Stimulated activated CD4-positive, alpha-beta T cell treated with anti-CD3 and anti-CD28 coated beads, TNF-alpha, amount 100 ng/mL, for 1 hour (primary cell): ENCODE results near the gene STIM1.
"Not testable (repeated sequence)": the region's sequence is repeated elsewhere in the genome, so short reads cannot be mapped to it uniquely, and the experiment has no call there.

Experiments used
- DNase-seq, 3 donors: peaks; one replicate each; pipeline ENCODE4 v3.0.0-alpha.2; 2020; ENCODE audit warnings: low read depth in 3 of 3, low spot score in 1 of 3

The STIM1 gene

DNA sequence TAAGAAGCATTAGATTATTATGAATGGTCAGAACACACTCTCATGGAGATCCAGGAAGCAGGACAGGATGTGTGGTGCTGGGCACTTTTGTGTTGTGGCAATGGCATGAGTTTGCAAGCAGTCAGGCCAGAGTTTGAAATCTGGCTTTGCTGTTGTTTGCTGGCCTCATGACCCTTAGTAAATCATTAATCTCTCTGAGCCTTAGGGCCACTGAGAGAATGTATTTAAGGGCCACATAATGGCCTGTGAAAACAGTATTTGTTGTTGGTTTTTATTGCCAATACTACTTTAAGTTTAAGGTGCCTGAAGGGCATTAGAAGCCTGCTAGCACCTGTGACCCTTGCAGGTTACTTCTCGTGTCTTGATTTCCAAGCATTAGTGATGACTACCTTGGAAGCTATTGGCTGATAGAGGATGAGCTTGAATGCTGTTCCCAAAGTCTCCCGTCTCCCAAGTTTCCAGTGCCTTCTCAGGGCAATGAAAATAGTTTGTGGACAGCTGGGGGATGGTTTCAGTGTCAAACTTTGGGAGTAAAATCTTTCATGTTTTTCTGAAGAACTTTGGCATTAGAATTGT, 24.6 kb downstream of the STIM1 start:
- DNase-seq, result no peak

DNA sequence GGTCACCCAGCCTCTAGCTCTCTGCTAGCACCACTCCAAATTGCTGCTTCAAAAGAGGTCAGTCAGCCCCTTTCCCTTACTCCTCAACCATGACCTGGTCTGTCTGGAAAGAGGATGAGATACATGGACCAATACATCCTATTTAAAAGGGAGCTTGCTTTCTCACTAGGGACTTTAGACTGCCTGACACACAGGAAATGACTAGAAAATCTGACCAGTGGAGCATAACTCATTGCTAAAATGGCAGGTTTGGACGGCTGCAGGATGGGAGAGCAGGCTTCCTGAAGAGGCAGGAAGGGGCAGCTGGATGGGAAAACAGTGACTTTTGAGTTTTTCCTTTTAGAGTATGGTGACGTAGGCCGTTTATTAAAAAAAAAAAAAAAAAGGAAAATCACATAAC, 25.3 kb downstream of the STIM1 start:
- DNase-seq, result no peak

DNA sequence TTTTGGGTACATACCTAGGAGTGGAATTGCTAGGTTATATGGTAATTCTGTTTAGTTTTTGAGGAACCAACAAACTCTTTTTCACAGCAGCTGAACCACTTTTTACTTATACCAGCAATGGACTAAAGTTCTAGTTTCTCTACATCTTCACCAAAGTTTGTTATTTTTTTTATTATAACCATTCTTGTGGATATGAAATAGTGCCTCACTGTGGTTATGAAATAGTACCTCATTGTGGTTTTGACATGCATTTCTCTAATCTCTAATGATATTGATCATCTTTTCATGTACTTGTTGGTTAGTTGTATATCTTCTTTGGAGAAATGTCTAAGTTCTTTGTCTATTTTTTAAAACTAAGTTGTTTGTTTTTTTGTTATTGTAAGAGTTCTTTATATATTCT, 27.2 kb downstream of the STIM1 start:
- DNase-seq, result no peak

DNA sequence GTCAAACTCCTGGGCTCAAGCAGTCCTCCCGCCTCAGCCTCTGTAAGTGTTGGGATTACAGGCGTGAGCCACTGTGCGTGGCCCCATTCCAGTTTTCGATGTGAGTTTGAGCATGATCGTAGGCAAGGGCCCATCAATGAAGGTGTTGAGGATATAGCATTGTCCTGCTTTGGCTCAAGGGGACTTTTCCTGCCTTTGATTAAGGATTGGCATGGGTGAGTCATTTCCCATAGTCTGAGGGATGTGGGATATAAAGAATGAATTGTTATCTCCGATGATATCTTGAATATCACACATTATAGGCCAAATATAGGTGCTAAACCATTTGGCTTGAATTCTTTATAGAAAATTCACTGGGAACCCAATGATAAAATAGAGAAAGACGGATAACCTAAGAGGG, 30.4 kb downstream of the STIM1 start:
- no peak for DNase-seq

DNA sequence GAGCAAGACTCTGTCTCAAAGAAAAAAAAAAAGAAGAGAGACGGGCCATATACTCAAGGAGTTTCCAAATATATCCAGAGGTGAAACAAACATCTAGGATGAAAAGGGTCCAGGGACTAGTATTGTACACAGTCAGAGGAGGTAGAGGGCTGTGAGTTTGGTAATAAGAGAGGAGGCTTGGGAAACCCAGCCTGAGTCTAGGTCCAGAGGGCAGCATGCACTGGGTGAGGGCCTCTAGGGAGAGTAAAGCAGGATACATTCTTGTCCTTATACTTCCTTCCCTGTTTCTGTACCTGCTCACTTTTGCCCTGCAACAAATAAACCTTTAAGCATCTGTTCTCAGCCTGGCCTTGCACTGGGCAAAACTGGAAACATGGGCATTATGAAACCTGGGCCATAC, 31.5 kb downstream of the STIM1 start:
- DNase-seq, result no peak

DNA sequence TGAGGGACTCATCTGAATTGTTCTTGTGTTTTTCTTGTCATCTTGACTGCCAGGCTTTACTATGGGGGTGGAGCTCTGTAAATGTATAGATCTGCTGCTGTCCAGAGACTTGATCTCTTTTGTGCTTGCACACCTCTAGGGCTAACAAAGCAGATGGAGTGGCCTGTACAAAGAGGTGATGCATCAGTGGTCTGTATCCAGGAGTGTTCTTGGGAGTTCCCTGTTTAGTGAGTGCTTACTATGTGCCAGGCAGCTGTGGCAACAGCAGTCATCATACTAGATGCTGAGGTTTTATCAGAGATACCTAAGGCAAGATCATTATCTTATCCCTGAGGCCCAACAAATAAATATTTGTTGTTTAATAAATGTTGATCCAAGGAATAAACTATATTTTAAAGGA, 33.4 kb downstream of the STIM1 start:
- DNase-seq, result no peak

DNA sequence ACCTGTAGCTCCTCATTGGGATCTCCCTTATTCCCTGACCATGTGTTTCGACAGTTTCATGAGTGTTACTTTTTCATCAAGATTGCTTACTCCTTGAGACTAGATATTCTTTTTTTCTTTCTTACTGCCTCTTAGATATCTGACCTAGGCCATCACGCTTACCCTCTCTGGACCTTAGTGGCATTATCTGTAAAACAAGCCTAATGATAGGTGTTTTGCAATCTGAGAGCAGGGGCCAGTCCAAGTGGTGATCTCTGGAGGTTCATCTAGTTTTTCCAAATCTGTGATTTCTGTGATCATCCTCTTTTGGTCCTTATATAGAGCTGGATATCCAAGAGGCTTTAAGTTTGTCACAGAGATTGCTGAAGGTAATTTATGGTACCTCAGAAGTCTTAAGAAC, 34.5 kb downstream of the STIM1 start:
- no peak for DNase-seq

DNA sequence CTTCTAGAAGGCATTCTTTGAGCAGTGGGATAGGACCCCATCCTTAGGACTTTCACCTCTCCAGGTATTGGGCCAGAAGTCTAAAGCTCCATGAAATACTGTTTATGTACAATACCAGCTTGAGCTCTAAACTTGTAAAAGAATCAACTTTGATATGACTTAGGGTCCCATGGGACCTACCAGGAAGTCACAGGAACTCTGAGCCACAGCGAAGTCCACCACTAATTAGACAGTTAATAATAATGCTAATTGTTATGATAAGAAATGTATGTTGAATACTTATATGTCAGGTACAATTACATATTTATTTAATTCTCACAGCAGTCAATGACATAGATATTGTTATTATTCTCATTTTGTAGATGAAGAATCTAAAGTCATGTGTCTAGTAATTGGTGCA, 35.3 kb downstream of the STIM1 start:
- DNase-seq, result no peak

DNA sequence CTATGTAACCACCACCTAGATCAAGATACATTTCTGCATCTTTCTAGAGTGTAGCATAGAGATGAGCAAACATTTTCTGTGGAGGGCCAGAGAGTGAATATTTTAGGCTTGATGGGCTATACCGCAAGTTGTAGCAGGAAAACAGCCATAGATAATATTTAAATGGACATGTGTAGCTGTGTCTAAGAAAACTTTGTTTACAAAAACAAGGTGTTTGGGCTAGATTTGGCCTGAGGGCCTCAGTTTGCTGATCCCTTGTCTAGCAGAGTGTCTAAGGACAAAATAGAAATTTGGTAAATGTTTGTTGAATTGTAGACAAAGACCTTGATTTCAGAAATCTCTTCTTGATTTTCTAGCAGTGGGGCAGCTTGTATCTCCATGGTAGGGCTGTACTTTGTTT, 36.3 kb downstream of the STIM1 start:
- DNase-seq, result no peak

DNA sequence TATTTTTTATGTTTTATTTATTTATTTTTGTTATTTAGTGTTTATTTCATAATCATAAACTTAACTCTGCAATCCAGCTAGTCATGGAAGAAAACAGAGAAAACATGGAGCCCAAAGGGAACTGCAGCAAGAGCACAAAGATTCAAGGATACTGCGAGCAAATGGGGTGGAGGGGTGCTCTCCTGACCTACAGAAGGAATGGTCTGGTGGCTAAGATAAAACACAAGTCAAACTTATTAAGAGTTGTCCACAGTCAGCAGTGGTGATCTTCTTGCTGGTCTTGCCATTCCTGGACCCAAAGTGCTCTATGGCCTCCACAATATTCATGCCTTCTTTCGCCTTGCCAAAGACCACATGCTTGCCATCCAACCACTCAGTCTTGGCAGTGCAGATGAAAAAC, 36.7 kb downstream of the STIM1 start:
- no peak for DNase-seq

DNA sequence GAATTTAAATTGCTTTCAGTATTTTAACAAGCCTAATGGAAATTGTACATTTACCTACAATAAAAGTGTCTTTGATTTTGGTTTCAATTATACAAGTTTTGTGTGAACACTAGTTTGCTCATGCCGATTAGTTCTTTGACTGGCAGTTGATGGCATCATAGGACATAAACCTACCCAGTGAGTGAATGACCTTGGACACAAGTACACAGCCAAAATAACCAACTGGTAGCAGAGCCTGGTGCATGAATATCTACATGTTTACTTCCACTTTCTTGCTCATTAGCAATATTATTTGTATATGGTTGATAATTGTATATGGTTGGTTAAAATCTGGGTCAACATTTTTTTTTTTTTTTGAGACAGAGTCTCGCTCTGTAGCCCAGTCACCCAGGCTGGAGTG, 37.8 kb downstream of the STIM1 start:
- DNase-seq, result no peak

DNA sequence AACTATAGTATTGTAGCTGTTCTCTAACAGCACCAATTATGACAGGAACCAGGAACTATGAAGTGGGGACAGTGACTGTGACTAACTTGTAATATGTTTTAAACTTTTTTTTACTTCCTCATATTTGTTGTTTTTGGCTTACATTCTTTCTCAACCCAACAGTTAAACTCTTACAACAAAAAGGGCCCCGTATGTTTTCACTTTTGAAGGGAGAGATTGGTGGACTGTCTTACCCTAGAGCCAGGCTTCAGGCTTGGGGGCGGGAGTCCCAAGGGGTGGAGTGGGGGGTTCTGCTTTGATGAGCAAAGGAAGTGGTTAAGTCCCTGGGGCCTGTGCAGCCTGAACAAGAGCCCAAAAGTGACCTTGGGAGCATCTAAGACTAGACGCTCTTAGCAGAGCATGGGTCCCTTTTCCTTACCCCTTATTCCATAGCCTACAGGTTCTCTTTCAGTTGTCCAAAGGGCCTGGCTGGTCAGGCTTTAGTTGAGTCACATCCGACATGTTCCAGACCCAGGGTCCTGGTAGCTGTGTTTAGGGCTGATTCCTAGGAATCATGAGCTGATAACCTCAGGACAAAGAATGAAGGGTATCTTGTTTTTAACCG, 38.8 kb downstream of the STIM1 start:
- DNase-seq, result no peak

DNA sequence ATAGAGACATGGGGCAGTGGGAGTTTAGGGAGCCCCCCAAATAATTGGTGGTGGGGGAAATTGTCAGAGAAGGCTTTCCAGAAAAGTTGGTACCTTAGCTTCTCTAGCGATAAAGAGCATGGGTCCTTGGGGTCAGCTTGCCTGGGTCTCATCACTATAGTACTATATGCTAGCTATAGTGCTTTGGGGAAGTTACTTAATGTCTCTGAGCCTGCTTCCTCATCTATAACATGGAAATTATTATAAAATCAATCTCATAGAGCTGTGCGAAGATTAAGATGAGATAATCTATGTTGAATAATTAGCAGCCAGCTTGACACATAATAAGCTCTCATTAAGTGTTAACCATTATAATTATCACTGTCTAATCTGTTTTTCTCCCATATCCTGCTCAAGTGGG, 41.2 kb downstream of the STIM1 start:
- DNase-seq, result no peak

DNA sequence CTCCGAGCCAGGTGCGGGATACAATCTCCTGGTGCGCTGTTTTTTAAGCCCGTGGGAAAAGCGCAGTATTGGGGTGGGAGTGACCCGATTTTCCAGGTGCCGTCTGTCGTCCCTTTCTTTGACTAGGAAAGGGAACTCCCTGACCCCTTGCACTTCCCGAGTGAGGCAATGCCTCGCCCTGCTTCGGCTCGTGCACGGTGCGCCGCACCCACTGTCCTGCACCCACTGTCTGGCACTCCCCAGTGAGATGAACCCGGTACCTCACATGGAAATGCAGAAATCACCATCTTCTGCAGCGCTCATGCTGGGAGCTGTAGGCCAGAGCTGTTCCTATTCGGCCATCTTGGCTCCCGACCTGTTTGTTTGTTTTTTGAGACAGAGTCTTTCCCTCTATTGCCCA, 44.8 kb downstream of the STIM1 start:
- DNase-seq, result not testable (repeated sequence)

DNA sequence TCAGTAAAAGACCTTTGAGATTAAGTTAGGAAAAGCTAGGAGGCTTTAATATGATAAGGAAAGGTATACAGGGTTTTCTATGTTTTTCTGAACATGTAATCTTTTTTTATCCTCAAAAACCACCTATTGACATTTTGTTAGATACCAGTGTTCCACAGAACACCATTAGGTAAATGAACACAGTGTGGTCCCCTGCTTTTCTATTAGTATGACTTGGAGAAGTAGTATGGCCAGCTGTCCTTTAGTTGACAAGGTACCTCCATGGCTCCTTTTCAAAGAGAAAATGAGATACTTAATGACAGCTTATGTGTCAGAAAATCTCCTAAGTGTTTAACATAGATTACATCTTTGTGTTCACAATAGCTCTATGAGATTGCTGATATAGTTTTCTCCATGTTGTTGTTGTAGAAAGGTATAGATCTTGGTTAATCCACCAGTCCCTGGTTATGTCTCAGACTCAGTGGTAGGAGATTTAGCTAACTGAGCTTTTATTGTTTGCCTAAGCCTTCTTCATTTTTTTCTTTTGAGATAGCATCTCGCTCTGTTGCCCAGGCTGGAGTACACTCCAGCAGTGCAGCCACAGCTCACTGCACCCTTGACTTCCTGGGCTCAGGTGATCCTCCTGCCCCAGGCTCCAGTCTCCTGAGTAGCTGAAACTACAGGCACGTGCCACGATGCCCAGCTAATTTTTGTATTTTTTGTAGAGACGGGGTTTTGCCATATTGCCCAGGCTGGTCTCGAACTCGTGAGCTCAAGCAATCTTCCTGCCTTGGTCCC, 46.0 kb downstream of the STIM1 start:
- no peak for DNase-seq

DNA sequence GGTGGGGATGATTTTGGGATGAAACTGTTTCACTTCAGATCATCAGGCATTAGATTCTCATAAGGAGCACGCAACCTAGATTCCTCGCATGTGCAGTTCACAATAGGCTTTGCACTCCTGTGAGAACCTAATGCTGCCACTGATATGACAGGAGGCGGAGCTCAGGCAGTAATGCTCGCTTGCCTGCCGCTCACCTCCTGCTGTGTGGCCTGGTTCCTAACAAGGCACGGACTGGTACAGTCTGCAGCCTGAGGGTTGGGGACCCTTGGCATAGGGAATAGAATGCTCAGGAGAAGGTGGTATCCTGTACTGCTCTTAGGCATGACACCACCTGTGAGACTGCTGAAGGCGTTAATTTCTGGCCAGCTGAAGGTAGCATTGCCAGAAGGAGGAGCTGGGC, 47.0 kb downstream of the STIM1 start:
- no peak for DNase-seq

DNA sequence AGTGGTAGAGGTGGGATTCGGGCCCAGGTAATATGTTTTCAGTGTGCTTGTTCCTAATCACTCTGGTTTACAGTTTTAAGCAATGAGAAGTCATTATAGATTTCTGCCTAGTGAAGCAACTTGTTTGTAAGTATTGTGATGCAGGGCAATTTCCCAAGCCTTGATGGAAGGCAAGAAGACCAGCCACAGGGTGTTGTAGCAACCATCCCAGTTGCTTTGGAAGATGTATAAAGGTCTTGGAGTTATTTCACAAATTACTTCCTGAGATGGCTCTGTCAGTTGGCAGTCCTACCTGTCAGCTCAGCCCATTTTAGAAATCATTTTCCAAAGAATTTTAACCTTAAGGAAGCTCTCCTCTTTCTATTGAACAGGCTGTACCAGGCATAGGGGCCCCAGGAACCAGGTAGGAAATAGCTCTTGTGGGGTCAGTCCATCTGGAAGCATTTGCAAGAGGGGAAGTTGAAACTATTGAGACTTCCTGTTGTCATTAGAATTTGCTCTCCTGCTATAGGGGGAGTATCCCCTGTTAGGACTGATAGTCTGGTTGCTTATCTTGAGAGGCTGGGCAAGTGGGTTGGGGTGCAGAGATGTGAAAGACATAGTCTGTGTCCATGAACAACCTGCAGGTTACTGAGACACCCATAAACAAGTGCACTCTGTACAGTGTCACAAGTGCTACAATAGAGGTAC, 47.9 kb downstream of the STIM1 start:
- no peak for DNase-seq

DNA sequence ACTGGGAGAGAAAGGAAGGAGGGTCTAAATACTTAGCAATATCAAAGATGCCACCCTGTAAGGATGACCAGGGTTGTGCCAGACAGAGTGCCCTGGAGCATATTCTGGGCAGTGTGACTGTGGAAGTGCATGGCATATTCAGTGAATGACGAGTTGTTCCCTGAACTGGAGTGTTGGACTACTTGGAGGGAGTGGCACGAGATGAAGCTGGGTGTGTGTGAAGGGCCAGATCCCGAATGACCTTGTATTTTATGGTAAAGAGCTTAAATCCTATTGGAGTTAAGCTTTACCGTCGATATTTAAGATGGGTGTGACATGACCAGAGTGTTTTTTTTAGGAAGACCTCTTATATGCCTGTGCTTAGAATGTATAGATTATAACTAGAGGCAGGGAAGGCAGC, 48.8 kb downstream of the STIM1 start:
- no peak for DNase-seq

DNA sequence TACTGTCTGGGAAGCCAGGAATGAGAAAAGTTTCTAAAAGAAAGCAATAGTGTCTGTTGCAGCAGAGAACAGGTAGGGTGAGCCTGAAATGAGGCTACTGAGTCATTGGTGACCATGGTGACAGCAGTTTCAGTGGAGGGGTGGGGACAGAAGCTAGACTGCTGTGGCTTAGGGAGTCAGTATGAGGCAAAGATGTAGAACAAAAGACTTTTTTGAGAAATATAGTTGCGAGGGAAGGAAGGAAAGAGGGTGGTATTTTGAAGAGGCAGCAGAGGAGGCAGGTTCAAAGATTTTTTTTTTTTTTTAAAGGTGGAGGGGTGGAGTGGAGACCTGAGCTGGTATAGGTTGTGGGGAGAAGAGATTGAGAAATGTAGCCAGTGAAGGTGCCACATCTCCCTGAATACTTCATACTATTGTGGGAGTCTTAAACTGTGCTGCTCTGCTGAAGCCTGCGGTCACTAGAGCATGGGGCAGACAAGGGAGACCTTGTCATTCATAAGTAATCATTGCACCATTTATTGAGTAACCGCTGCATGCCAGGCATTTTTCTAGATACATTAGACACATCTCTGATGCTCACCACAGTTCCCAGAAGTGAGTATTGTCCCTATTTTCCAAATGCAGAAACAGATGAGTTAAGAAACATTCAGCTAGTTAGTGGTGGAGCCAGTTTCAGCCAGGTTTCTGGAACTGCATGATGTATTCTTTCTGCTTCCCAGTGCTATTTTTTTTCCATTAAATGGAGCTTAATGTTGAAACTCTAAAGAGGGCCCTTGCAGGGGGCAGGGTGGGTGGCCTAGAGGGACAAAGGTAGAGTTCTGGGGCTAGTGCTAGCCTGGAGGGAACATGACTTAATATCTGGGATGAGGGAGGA, 49.9 kb downstream of the STIM1 start:
- peak; percentile 16 to 41 (median 29) for DNase-seq

DNA sequence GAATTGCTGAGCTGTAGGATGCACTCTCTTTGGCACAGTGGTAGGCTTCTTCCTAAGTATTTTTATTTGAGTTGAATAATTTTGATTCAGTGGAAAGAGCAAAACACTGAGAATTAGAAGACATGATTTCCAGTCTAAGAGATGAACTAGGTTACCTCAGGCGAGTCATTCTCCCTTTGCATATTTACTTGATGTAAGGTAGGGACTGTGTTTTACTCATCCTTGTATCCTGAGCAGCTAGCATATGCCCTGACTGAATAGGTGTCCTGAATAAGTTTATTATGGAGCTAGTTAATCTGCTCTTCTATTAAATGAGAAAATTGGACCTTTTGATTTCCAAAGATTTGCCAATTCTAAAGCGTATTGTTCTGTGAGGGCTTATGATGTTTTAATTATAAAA, 50.7 kb downstream of the STIM1 start:
- no peak for DNase-seq

DNA sequence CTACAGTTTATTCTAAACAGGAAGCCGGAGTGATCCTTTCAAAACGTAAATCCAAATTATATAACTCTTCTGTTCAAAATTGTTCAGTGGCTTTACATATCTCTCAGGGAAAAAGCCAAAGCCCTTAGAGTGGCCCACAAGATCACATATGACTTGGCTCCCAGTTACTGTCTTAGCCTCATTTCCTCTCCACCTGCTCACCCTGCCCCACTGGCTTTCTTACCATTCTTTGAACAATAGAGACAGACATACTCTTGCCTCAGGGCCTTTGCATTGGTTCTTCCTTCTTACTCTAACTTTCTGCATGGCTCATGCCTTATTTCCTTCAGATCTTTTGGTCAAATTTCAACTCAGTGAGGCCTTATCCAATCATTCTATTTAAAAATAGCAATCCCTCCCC, 52.1 kb downstream of the STIM1 start:
- DNase-seq, result no peak
